GM23338 (cell line): Measurements from ENCODE around the gene GCH1.

Experiments
- CREB1 ChIP-seq: fragments of 250-450 bp; sonication (Bioruptor Pico); IDR thresholded peaks from 2 replicates; pipeline ENCODE4 v1.5.0; 2020; ENCODE audit warnings: low read depth, mild to moderate bottlenecking, moderate library complexity
- CTCF ChIP-seq, 2 experiments: fragments of 200-600 bp in 1 of 2; sonication (generic) in 1 of 2; conservative IDR thresholded peaks; 2 replicates each; pipeline versions ENCODE4 v1.5.1 to v1.6.1; 2016 to 2017; ENCODE audit warnings: antibody characterized with exemption in 2 of 2, low read depth in 2 of 2, mild to moderate bottlenecking in 2 of 2, moderate library complexity in 1 of 2
- EZH2 ChIP-seq: fragments of 200-600 bp; sonication (generic); IDR thresholded peaks from one replicate; pipeline ENCODE4 v1.8.0; 2017; ENCODE audit warnings: antibody characterized with exemption, mild to moderate bottlenecking, low read depth; ENCODE audit not compliant: unreplicated experiment
- EZH2phosphoT487 ChIP-seq: fragments of 200-600 bp; sonication (generic); IDR thresholded peaks from one replicate; pipeline ENCODE4 v1.8.1; 2018; ENCODE audit warnings: antibody characterized with exemption; ENCODE audit not compliant: unreplicated experiment
- JUNB ChIP-seq: IDR thresholded peaks from one replicate; pipeline ENCODE4 v1.6.1; 2016; ENCODE audit warnings: antibody characterized with exemption; ENCODE audit not compliant: unreplicated experiment
- NANOG ChIP-seq: IDR thresholded peaks from 2 replicates; pipeline ENCODE4 v1.6.1; 2016; ENCODE audit warnings: antibody characterized with exemption, borderline replicate concordance
- POLR2AphosphoS5 ChIP-seq: IDR thresholded peaks from 2 replicates; pipeline ENCODE4 v1.6.1; 2016; ENCODE audit warnings: antibody characterized with exemption, low read depth
- REST ChIP-seq: IDR thresholded peaks from one replicate; pipeline ENCODE4 v1.6.1; 2018; ENCODE audit warnings: antibody characterized with exemption; ENCODE audit not compliant: unreplicated experiment
- ZNF114 ChIP-seq: fragments of 250-450 bp; sonication (Bioruptor Pico); IDR thresholded peaks from 2 replicates; pipeline ENCODE4 v1.5.0; 2020; ENCODE audit warnings: mild to moderate bottlenecking, moderate library complexity

GRCh38 chr14:54947230-54947629 lies 44.6 kb upstream of the GCH1 start:
- TF ChIP-seq CTCF (conservative IDR thresholded peaks at IDR 0.05; ENCODE audit: low read depth in 2 of 2) (no peak), EZH2phosphoT487 (no peak), NANOG (no peak), EZH2 (no peak), ZNF114 (no peak), POLR2AphosphoS5 (no peak), CREB1 (CRISPR knock-in tag) (no peak), JUNB (no peak), REST (no peak)
